ENCODE measurements around the gene PARK7.

PARK7 gene

DNA sequence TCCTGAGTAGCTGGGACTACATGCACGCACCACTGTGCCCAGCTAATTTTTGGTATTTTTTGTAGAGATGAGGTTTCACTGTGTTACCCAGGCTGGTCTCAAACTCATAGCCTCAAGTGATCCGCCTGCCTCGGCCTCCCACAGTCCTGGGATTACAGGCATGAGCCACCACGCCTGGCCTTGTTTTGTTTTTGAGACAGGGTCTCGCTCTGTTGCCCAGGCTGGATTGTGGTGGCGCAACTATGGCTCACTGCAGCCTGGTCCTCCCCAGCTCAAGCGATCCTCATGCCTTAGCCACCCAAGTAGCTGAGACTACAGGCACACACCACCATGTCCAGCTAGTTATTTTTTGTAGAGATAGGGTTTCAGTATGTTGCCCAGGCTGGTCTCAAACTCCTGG, 26.0 kb downstream of the PARK7 start:
- H3K27me3 ChIP-seq (ENCODE audit: insufficient read depth, low read depth), result no peaks in the 10 kb centered on the region
- H3K79me2 ChIP-seq (ENCODE audit: insufficient read depth, low read depth), result no peaks in the 10 kb centered on the region
- no peak overlapping the region for H3K9ac ChIP-seq
- TF ChIP-seq, protein P1, sequence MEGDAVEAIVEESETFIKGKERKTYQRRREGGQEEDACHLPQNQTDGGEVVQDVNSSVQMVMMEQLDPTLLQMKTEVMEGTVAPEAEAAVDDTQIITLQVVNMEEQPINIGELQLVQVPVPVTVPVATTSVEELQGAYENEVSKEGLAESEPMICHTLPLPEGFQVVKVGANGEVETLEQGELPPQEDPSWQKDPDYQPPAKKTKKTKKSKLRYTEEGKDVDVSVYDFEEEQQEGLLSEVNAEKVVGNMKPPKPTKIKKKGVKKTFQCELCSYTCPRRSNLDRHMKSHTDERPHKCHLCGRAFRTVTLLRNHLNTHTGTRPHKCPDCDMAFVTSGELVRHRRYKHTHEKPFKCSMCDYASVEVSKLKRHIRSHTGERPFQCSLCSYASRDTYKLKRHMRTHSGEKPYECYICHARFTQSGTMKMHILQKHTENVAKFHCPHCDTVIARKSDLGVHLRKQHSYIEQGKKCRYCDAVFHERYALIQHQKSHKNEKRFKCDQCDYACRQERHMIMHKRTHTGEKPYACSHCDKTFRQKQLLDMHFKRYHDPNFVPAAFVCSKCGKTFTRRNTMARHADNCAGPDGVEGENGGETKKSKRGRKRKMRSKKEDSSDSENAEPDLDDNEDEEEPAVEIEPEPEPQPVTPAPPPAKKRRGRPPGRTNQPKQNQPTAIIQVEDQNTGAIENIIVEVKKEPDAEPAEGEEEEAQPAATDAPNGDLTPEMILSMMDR (conservative IDR thresholded peaks at IDR 0.05; ENCODE audit: low read depth, low read length), result no peak
- H3K4me3 ChIP-seq (IDR thresholded peaks at IDR 0.05; ENCODE audit: insufficient read depth, low read depth, low read length), result no peak overlapping the region
- H3K4me1 ChIP-seq (ENCODE audit: low read depth, poor library complexity, severe bottlenecking), result peaks cover 13% of the 10 kb centered on the region
- H3K27ac ChIP-seq, result no peak overlapping the region
- H3K36me3 ChIP-seq (ENCODE audit: insufficient read depth), result peaks cover 5% of the 10 kb centered on the region; the same call in 1 of the 2 replicates
- H4K20me1 ChIP-seq (ENCODE audit: insufficient read depth), result no peaks in the 10 kb centered on the region
- no peak overlapping the region for H2AFZ ChIP-seq (ENCODE audit: low read depth)
- H3K4me2 ChIP-seq, result no peak overlapping the region

DNA sequence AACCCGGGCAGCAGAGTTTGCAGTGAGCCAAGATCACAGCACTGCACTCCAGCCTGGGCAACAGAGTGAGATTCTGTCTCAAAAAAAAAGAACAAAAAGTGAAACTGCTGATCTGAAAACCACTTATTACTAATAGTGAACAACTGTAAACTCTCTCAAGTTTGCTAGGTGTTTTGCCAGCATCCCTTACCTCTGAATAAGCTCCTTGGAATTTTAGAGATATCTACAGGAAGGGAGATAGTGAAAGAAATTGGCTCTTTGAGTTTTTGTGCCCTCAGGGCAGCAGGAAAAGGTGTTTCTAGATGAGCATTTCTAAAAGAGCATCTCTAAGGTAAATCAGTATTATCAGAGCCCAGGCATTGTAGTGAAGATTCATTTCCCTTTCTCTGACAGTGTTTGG, 27.1 kb downstream of the PARK7 start:
- no peaks in the 10 kb centered on the region for H3K79me2 ChIP-seq (ENCODE audit: insufficient read depth, low read depth)
- H4K20me1 ChIP-seq (ENCODE audit: insufficient read depth), result no peaks in the 10 kb centered on the region
- no peak overlapping the region for H2AFZ ChIP-seq (ENCODE audit: low read depth)
- peaks cover 5% of the 10 kb centered on the region; the same call in 1 of the 2 replicates for H3K36me3 ChIP-seq (ENCODE audit: insufficient read depth)
- H3K27ac ChIP-seq, result no peak overlapping the region
- no peak overlapping the region for H3K4me3 ChIP-seq (IDR thresholded peaks at IDR 0.05; ENCODE audit: insufficient read depth, low read depth, low read length)
- no peaks in the 10 kb centered on the region for H3K27me3 ChIP-seq (ENCODE audit: insufficient read depth, low read depth)
- no peak overlapping the region for H3K9ac ChIP-seq
- no peak overlapping the region for H3K4me2 ChIP-seq
- TF ChIP-seq, protein P1 (conservative IDR thresholded peaks at IDR 0.05; ENCODE audit: low read depth, low read length), result no peak
- H3K4me1 ChIP-seq (ENCODE audit: low read depth, poor library complexity, severe bottlenecking), result peaks cover 13% of the 10 kb centered on the region

DNA sequence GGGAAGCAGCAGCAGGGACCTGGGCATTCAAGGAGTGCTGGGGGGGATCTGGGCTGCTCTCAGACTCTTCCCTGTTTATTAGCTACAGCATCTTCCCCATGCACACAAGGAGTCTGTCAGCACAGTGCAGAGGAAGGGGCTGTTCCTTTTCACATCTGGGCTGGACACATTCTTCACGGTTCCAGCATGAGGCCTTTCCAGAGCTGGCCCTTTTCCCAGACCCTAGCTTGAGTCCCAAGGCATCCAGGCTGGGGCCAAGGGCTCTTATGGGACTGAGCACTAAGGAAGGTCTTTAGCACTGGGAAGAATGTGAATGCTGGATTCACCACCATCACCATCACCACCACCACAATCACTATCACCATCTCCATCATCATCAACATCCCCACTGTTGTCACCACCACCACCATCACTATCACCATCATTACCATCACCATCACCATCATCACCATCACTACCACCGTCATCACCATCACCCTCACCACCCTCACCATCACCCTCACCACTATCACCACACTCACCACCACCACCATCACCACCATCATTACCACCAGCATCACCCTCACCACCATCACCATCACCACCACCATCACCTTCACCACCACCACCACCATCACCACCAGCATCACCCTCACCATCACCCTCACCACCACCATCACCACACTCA, 28.4 kb downstream of the PARK7 start:
- H4K20me1 ChIP-seq (ENCODE audit: insufficient read depth), result no peaks in the 10 kb centered on the region
- no peak overlapping the region for H3K9ac ChIP-seq
- peaks cover 5% of the 10 kb centered on the region; the same call in 1 of the 2 replicates for H3K36me3 ChIP-seq (ENCODE audit: insufficient read depth)
- H3K27ac ChIP-seq, result no peak overlapping the region
- peaks cover 13% of the 10 kb centered on the region for H3K4me1 ChIP-seq (ENCODE audit: low read depth, poor library complexity, severe bottlenecking)
- no peak overlapping the region for H3K4me3 ChIP-seq (IDR thresholded peaks at IDR 0.05; ENCODE audit: insufficient read depth, low read depth, low read length)
- H2AFZ ChIP-seq (ENCODE audit: low read depth), result no peak overlapping the region
- no peaks in the 10 kb centered on the region for H3K27me3 ChIP-seq (ENCODE audit: insufficient read depth, low read depth)
- TF ChIP-seq, protein P1 (conservative IDR thresholded peaks at IDR 0.05; ENCODE audit: low read depth, low read length), result no peak
- H3K4me2 ChIP-seq, result no peak overlapping the region
- H3K79me2 ChIP-seq (ENCODE audit: insufficient read depth, low read depth), result no peaks in the 10 kb centered on the region

DNA sequence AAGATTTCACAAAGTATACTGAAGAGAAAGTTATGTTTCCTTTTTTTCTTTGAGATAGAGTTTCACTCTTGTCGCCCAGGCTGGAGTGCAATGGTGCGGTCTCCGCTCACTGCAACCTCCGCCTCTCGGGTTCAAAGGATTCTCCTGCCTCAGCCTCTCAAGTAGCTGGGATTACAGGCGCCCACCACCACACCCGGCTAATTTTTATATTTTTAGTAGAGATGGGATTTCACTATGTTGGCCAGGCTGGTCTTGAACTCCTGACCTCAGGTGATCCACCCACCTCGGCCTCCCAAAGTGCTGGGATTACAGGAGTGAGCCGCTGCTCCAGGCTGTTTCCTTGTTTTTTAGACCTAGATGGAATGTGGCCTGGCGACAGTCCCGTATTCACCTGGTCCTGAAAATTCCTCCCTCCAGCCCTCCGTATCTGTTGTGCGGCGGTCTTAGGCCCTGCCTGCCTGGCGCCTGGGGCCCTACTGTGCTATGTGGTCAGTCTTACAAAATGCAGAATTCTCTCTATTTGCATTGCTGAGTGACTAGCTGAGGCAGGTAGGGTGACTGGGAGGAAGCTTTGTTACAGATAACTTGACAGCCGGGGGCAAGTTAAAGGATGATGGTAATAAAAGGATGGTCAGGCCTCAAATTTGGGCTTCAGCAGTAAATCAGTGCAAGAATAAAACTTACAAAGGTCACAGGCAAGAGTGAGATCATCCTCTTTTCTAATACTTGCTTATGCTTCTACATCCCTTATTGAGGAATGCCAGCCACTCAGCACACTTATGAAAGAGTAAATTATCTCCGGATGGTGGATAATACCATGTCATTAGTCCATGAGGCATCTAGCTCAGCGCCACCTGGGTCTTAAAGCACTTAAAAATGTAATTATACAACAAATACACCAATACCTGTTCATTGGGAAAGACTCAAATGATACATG, 30.3 kb downstream of the PARK7 start:
- no peaks in the 10 kb centered on the region for H4K20me1 ChIP-seq (ENCODE audit: insufficient read depth)
- H3K9ac ChIP-seq, result no peak overlapping the region
- H3K4me1 ChIP-seq (ENCODE audit: low read depth, poor library complexity, severe bottlenecking), result peaks cover 13% of the 10 kb centered on the region
- no peak overlapping the region for H2AFZ ChIP-seq (ENCODE audit: low read depth)
- H3K4me3 ChIP-seq (IDR thresholded peaks at IDR 0.05; ENCODE audit: insufficient read depth, low read depth, low read length), result no peak overlapping the region
- H3K27ac ChIP-seq, result no peak overlapping the region
- H3K4me2 ChIP-seq, result no peak overlapping the region
- no peaks in the 10 kb centered on the region for H3K79me2 ChIP-seq (ENCODE audit: insufficient read depth, low read depth)
- no peaks in the 10 kb centered on the region for H3K36me3 ChIP-seq (ENCODE audit: insufficient read depth)
- TF ChIP-seq, protein P1 (conservative IDR thresholded peaks at IDR 0.05; ENCODE audit: low read depth, low read length), result no peak
- no peaks in the 10 kb centered on the region for H3K27me3 ChIP-seq (ENCODE audit: insufficient read depth, low read depth)

All from KMS-11 (cell line).